Stimulated activated CD8-positive, alpha-beta memory T cell treated with anti-CD3 and anti-CD28 coated beads, Interleukin-15, amount 100 ng/mL, for 24 hours (primary cell): Measurements from ENCODE around the gene CAMLG.
"Not testable (repeated sequence)": the region's sequence is repeated elsewhere in the genome, so short reads cannot be mapped to it uniquely, and the experiment has no call there.

Experiments used
- DNase-seq: peaks from one replicate; pipeline ENCODE4 v3.0.0-alpha.2; 2020; ENCODE audit warnings: low read depth

Gene CAMLG

GRCh38 chr5:134738133-134738962 lies at the start of gene CAMLG:
TSS of gene CAMLG (plus strand) at chr5:134738548. CDS start at chr5:134738621, 73 bp downstream.
- DNase-seq, result peak; percentile 84

GRCh38 chr5:134690144-134690543 lies 48.2 kb upstream of the CAMLG start:
- DNase-seq, result not testable (repeated sequence)

- DNase-seq, result no peak
These were observed 45.6 kb upstream of the CAMLG start for GRCh38 chr5:134692722-134693121.

- no peak for DNase-seq
These were observed 30.0 kb upstream of the CAMLG start for GRCh38 chr5:134708301-134708700.

- DNase-seq, result no peak
These were observed 24.2 kb upstream of the CAMLG start for GRCh38 chr5:134714120-134714519.

- no peak for DNase-seq
These were observed 23.8 kb upstream of the CAMLG start for GRCh38 chr5:134714541-134714940.

GRCh38 chr5:134715466-134715865 lies 22.9 kb upstream of the CAMLG start:
- DNase-seq, result not testable (repeated sequence)

GRCh38 chr5:134724872-134725271 lies 13.5 kb upstream of the CAMLG start:
- no peak for DNase-seq

GRCh38 chr5:134732819-134733218 lies 5.5 kb upstream of the CAMLG start:
- DNase-seq, result no peak

- DNase-seq, result no peak
These were observed 3.1 kb upstream of the CAMLG start for GRCh38 chr5:134735243-134735642.

- no peak for DNase-seq
These were observed 2.1 kb upstream of the CAMLG start for GRCh38 chr5:134736173-134736812.

- DNase-seq, result no peak
These were observed 764 bp downstream of the CAMLG start for GRCh38 chr5:134738963-134739661.

- DNase-seq, result no peak
These were observed 2.7 kb downstream of the CAMLG start for GRCh38 chr5:134741052-134741451.

- no peak for DNase-seq
These were observed 3.8 kb downstream of the CAMLG start for GRCh38 chr5:134742134-134742533.

- DNase-seq, result no peak
These were observed 11.1 kb downstream of the CAMLG start for GRCh38 chr5:134749415-134749814.

- DNase-seq, result no peak
These were observed 19.8 kb downstream of the CAMLG start for GRCh38 chr5:134758176-134758503.

GRCh38 chr5:134758504-134759341 lies 20.4 kb downstream of the CAMLG start, which contains the start of gene DDX46:
TSS of gene DDX46 (plus strand) at chr5:134758779. CDS start at chr5:134758939, 160 bp downstream.
- DNase-seq, result peak; percentile 81

- not testable (repeated sequence) for DNase-seq
These were observed 29.4 kb downstream of the CAMLG start for GRCh38 chr5:134767528-134768291.

- DNase-seq, result no peak
These were observed 30.9 kb downstream of the CAMLG start for GRCh38 chr5:134769206-134769605.

- DNase-seq, result no peak
These were observed 34.2 kb downstream of the CAMLG start for GRCh38 chr5:134772461-134773125.

GRCh38 chr5:134777366-134777765 lies 39.0 kb downstream of the CAMLG start:
- no peak for DNase-seq
